GM19372 (cell line): ENCODE data around the gene COG8.
"Not testable (repeated sequence)": the region's sequence is repeated elsewhere in the genome, so short reads cannot be mapped to it uniquely, and the experiment has no call there.

Source experiments
- ATAC-seq: cut with Tn5 transposase; IDR thresholded peaks from one replicate; pipeline ENCODE4 v1.9.1; 2021; ENCODE audit warnings: mild to moderate bottlenecking, low read depth, moderate library complexity; ENCODE audit not compliant: unreplicated experiment

COG8 gene

DNA sequence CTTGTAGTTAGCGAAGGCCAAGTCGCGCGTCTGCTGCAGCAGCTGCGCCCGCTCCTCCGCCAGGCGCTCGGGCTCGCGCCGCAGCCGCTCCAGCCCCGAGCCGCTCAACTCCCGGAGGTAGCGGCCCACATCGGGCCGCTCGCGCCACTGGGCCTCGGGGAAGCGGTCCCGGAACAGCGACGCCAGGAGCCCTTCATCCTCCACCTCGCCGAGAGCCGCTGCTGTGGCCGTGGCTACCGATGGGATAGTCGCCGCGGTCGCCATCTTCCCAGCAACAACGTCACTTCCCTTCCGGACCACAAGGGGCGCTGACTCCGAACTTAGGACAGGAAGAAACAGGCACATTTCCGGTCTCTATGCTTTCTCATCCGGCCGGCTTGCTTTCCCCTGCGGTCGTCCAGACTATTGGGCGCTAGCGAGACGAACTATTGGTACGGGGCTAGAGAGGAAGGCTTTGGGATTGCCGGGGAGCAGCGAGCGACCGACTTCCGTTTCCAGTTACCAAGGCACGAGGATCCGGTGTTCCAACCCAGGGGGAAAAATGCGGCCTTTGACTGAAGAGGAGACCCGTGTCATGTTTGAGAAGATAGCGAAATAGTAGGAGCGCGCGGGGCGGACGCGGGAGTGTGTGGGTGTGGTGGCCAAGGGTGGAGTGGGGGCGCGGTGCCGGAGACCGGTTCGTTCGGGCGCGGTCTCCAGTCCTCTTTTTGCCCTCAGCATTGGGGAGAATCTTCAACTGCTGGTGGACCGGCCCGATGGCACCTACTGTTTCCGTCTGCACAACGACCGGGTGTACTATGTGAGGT is at the start of gene COG8, which contains the start of gene NIP7:
Gene COG8 (minus strand): TSS at position 276 of the 806 bp plus-strand sequence. CDS start 12 bp downstream, at position 264.
Gene NIP7 (plus strand): TSS at position 484 of the 806 bp plus-strand sequence. CDS start 58 bp downstream, at position 542.
- peak; percentile 87 for ATAC-seq

DNA sequence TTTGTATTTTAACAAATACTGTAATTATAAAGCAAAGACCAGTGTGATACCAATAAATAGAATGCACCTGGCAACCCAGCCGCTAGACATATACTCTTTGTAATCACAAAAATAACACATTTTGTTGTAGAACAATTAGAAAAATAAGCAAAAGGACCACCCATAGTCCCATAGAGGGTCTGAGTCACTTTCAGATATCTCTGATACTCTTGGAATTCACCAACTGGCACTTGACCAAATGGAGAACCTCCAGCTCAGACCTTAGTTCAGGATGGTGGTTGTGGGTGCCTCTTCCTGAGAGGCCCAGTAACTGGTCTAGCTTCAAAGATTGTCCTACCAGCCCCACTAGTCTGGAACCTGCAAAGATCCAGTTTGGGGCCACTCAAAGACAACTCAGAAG is 47.2 kb upstream of the COG8 start:
- ATAC-seq, result no peak

DNA sequence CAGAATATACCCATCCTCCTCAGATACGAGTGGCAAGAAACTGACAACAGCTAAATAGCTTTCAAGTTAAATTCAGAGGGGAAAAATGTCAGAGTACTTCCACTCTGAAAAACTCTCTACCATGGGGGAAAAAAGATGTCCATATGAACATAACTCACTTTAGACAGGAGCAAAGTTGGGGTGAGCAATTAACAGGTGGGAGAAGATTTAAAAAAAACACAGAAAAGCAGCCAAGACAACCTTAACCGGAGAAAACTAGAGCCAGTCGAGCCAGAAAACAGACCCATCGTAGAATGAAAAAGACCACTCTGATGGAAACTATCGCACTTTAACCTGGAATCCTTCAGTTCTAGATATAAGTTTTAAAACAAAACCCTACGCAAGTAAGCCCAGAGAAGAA is 45.6 kb upstream of the COG8 start:
- ATAC-seq, result no peak

DNA sequence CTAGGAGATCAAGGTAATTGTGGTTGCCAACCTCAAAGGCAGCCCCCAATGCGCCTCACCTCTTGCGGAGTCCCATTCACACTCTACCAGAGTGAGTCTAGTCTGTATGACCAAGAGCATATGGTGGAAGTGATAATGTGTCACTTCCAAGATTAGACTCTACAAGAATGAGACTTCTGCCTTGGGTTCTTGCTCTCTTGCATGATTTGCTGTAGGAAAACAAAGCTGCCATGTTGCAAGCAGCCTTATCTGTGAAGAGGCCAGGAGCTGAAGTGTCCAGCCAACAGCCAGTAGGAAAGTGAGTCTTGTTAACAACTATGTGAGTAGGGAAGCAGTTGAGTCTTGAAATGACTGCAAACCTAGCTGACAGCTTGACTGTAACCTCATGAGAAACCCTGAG is 43.1 kb upstream of the COG8 start:
- no peak for ATAC-seq

DNA sequence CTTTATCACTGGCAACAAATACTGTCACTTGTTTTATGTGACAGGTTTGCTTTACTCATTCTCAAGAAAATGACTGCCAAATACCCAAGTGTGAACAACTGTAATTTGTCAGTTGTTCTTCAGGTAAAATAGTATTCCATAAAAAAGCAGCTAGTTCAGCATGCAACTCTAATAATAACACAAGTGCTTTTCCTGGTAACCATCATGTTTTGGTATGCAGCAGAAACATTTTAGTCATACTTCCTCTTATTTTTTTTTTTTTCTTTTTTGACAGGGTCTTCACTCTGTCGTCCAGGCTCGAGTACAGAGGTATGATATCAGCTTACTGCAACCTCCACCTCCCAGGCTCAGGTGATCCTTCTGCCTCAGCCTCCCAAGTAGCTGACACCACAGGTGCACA is 41.9 kb upstream of the COG8 start:
- no peak for ATAC-seq

DNA sequence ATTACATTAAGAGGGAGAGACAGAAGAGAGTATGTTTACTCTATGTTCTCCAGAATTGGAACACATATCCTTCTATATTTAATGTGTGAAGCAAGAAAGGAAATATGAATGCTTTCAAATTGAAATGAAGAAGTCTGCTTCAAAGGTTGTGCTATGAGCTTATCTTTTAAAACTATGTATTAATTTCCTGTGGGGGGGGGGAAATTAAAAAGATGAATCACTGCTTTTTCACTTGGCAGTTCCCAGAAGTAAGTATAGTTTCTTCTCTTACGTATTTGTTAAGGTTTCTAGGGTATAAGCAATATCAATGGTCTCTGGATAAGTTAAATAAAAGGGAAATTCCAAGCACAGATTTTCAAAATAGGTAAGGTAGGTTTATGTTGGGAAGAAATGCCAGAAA is 39.4 kb upstream of the COG8 start:
- ATAC-seq, result no peak

GRCh38 chr16:69378036-69378435 is 38.7 kb upstream of the COG8 start:
- no peak for ATAC-seq

DNA sequence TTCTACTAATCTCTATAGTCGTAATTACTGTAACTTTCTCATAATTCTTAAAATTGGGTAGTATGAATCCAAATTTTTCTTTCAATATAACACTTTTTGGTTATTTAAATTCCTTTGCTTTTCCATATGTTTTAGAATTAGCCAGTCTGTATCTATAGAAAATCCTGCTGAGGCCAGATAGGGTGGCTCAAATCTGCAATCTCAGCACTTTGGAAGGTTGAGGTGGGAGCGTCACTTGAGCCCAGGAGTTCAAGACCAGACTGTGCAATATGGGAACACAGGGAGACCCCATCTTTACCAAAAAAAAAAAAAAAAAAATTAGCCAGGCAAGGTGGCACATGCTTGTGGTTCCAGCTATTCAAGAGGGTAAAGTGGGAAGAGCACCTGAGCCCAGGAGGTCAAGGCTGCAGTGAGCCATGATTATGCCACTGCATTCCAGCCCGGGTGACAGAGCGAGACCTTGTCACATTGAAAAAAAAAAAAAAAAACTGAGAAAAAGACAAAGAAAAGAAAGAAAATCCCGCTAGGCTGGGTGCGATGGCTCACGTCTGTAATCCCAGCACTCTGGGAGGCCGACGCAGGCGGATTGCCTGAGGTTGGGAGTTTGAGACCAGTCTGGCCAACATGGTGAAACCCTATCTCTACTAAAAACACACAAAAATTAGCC is 37.2 kb upstream of the COG8 start:
- ATAC-seq, result no peak

DNA sequence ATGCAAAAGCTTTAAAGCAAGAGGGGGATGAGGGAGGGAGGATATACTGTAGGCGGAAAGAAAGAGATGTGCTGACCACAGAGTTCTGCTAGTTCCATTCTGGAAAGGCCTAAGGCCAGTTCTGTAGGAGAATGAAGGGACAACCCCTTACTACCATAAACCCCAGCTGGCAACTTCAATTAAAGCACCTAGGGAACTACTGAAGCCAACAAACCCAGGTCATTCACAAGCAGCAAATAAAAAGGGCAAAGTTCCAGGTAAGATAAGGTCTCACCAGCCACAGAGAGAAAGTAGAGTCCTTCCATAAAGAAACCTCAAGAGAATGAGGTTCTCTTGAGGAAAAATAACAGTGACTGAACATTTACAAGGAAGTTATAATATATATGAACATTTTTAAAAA is 33.7 kb upstream of the COG8 start:
- ATAC-seq, result no peak

DNA sequence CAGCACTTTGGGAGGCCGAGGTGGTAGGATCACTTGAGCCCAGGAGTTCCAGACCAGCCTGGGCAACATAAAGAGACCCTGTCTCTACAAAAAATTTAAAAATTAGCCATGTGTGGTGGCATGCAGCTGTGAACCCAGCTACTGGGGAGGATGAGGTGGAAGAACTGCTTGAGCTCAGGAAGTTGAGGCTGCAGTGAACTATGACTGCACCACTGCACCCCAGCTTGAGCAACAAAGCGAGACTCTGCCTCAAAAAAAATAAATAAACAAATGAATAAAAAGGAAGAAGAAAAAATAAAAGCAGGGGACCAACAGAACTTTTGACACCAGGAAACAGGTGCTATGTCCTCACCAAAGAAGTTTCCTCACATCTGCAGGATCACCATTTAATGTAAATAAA is 32.2 kb upstream of the COG8 start:
- ATAC-seq, result no peak

GRCh38 chr16:69368866-69369265 is 29.5 kb upstream of the COG8 start:
- no peak for ATAC-seq

- ATAC-seq, result no peak
These were observed 28.6 kb upstream of the COG8 start for GRCh38 chr16:69367980-69368379.

- no peak for ATAC-seq
These were observed 27.1 kb upstream of the COG8 start for GRCh38 chr16:69366431-69366830.

DNA sequence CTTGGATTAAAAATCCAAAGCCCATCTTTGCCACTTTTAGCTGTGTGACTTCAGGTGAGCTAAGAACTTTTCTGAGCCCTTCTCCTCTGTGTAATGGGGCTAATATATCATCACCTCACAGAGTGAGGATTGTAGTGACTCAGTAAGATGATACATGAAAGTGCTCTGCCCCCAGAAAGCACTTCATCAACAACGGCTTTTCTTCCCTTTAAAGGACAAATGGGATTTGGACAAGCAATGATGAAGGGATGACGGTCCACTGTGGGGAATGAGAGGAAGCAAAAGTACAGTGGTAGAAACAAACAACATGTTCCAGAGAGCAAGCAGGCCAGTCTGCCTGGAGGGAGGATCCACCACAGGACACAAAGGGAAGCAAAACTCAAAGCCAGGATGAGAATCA is 26.5 kb upstream of the COG8 start:
- no peak for ATAC-seq

DNA sequence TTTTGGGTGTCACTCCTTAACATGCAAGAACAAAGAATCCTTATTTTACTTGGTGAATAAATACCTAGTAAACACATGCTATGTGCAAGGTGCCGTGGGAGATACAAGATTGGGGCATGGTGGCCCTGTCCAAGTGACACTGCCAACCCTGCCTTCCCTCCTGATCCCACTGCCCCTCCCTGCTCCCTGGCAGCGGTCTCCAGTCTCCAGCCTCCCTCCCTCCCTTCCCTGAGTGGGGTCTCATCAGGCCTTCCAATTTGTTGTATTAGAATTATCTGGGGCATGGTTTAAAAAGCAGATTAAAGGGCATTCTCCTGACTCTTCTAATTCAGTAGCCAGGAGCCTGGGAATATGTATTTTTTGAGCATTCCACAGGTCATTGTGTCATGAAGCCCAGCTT is 24.7 kb upstream of the COG8 start:
- no peak for ATAC-seq

GRCh38 chr16:69363281-69363717 is 23.9 kb upstream of the COG8 start:
- ATAC-seq, result no peak

DNA sequence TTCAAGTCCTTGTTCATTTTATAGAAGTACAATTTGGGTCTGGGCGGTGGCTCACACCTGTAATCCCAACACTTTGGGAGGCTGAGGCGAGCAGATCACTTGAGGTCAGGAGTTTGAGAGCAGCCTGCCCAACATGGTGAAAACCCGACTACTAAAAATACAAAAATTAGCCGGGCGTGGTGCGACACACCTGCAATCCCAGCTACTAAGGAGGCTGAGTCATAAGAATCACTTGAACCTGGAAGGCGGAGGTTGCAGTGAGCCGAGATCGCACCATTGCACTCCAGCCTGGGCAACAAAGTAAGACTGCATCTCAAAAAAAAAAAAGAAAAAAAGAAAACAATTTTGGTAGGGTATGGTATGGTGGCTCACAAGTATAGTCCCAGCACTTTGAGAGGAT is 20.7 kb upstream of the COG8 start:
- ATAC-seq, result not testable (repeated sequence)

- ATAC-seq, result no peak
These were observed 12.1 kb upstream of the COG8 start, which contains the start of gene TMED6 for GRCh38 chr16:69351309-69352027. TMED6 (minus strand) TSS chr16:69351786; CDS start chr16:69351753, 33 bp downstream.

- no peak for ATAC-seq
These were observed 11.3 kb upstream of the COG8 start for GRCh38 chr16:69350536-69351133.

DNA sequence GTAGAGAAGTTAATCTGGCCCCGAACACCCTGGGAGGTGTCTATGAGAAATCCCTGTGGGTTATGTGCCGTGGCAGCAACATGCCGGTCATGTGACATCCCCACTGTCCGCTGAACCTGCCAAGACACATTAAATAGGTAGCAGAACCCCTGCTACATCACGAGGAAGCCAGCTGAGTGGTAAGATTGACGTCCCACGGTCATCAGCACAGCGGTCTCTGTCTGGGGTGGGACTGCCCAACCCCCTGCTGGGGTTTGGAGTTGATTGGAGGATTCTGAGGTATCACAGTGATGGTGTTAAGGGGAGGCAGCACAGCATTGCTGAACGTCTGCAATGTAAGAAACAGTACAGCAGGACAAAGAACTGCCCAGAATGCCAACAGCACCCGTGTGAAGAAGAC is 10.2 kb upstream of the COG8 start:
- ATAC-seq, result no peak

- ATAC-seq, result no peak
These were observed 8.9 kb upstream of the COG8 start for GRCh38 chr16:69348222-69348621.
